Peyer's patch (tissue), 4 donors: ENCODE results near the gene REXO1. TPM values are rescaled to one million over a fixed set of nuclear protein-coding genes. Genes with fewer than 3 reads are reported as not detected.

Experiments
- DNase-seq, 3 donors: peaks; one replicate each; pipeline ENCODE4 v3.0.0-alpha.2; 2017 to 2019
- H3K27ac ChIP-seq, 4 donors: fragments of 200-600 bp; sonication (generic); one replicate each; pipeline ENCODE4 v1.5.1; 2016 to 2019
- H3K27me3 ChIP-seq, 2 donors: fragments of 200-600 bp; sonication (generic); one replicate each; pipeline ENCODE4 v1.5.1; 2019
- H3K36me3 ChIP-seq, 3 donors: fragments of 200-600 bp; sonication (generic); one replicate each; pipeline ENCODE4 v1.5.1; 2016 to 2019
- H3K4me1 ChIP-seq, 4 donors: fragments of 200-600 bp; sonication (generic); one replicate each; pipeline ENCODE4 v1.5.1; 2016 to 2019
- H3K4me3 ChIP-seq, 4 donors: fragments of 200-600 bp; sonication (generic); 1 replicate in 3 of 4; 2 replicates in 1 of 4; pipeline ENCODE4 v1.5.1; 2016 to 2019; ENCODE audit warnings: mild to moderate bottlenecking in 1 of 4
- H3K9me3 ChIP-seq, 4 donors: fragments of 200-600 bp; sonication (generic); one replicate each; pipeline ENCODE4 v1.5.1; 2016 to 2019; ENCODE audit warnings: mild to moderate bottlenecking in 1 of 4
- CTCF ChIP-seq, 6 experiments: fragments of 450-650 bp in 4 of 6; fragments of 200-600 bp in 2 of 6; sonication (generic) in 1 of 6; IDR thresholded peaks; one replicate each; pipeline ENCODE4 v1.5.1; 2017 to 2019; ENCODE audit warnings: antibody characterized with exemption in 6 of 6, mild to moderate bottlenecking in 3 of 6, moderate library complexity in 1 of 6
- POLR2A ChIP-seq, 2 donors: fragments of 450-650 bp; IDR thresholded peaks; one replicate each; pipeline ENCODE4 v1.5.1; 2017; ENCODE audit warnings: antibody characterized with exemption in 2 of 2, mild to moderate bottlenecking in 2 of 2, moderate library complexity in 2 of 2
- total RNA-seq, 4 donors: library from RNA; depleted of rRNA; stranded (reverse); fragments of >200 nt; gene quantifications; one replicate each; pipeline ENCODE4 v1.1.0, GENCODE V29; 2016

The REXO1 gene
- total RNA-seq, 4 donors from 2014 or later, result 47.0 to 101 (median 57.2) TPM

- Histone ChIP-seq H3K27ac (peak overlapping the region; percentile 97 to 100 (median 99)), H3K27me3 (no peaks in the 10 kb centered on the region), H3K36me3 (no peaks in the 10 kb centered on the region), H3K4me3 (peak overlapping the region; percentile 94 to 100 (median 100)), H3K9me3 (no peaks in the 10 kb centered on the region), H3K4me1 (peaks cover 2 to 71% (median 38%) of the 10 kb centered on the region in 4 donors)
- no peak for DNase-seq
- TF ChIP-seq POLR2A (IDR thresholded peaks at IDR 0.05), result no peak
- TF ChIP-seq CTCF (IDR thresholded peaks at IDR 0.05), result no peak
Observed at GRCh38 chr19:1847684-1848398, 442 bp downstream of the REXO1 start.

GRCh38 chr19:1847348-1847683, 967 bp downstream of the REXO1 start:
- Histone ChIP-seq H3K27me3 (no peaks in the 10 kb centered on the region), H3K4me3 (peak overlapping the region; percentile 94 to 100 (median 100)), H3K27ac (peak overlapping the region in 3 of 4 donors; percentile 99 to 100 (median 99)), H3K36me3 (no peaks in the 10 kb centered on the region), H3K9me3 (no peaks in the 10 kb centered on the region), H3K4me1 (peaks cover 2 to 71% (median 38%) of the 10 kb centered on the region in 4 donors)
- DNase-seq, result no peak
- no peak for TF ChIP-seq CTCF (IDR thresholded peaks at IDR 0.05)
- no peak for TF ChIP-seq POLR2A (IDR thresholded peaks at IDR 0.05)

GRCh38 chr19:1846517-1847204, 1.6 kb downstream of the REXO1 start:
- no peak for DNase-seq
- TF ChIP-seq CTCF (IDR thresholded peaks at IDR 0.05), result no peak
- TF ChIP-seq POLR2A (IDR thresholded peaks at IDR 0.05), result no peak
- H3K27me3 ChIP-seq, result no peaks in the 10 kb centered on the region
- H3K4me1 ChIP-seq, result peaks cover 2 to 67% (median 32%) of the 10 kb centered on the region in 4 donors
- H3K27ac ChIP-seq, result no peak overlapping the region
- H3K9me3 ChIP-seq, result no peaks in the 10 kb centered on the region
- peak overlapping the region in 3 of 4 donors; percentile 100 for H3K4me3 ChIP-seq
- no peaks in the 10 kb centered on the region for H3K36me3 ChIP-seq

- Histone ChIP-seq H3K27me3 (no peaks in the 10 kb centered on the region), H3K27ac (no peak overlapping the region), H3K4me1 (peaks cover 2 to 73% (median 31%) of the 10 kb centered on the region in 4 donors), H3K4me3 (no peak overlapping the region), H3K36me3 (no peaks in the 10 kb centered on the region), H3K9me3 (no peaks in the 10 kb centered on the region)
- DNase-seq, result no peak
- TF ChIP-seq CTCF (IDR thresholded peaks at IDR 0.05) (no peak), POLR2A (IDR thresholded peaks at IDR 0.05) (no peak)
Observed at GRCh38 chr19:1845642-1846041, 2.6 kb downstream of the REXO1 start.

GRCh38 chr19:1845125-1845515, 3.2 kb downstream of the REXO1 start:
- peaks cover 4 to 78% (median 33%) of the 10 kb centered on the region in 4 donors for H3K4me1 ChIP-seq
- DNase-seq, result no peak
- H3K36me3 ChIP-seq, result no peaks in the 10 kb centered on the region
- no peaks in the 10 kb centered on the region for H3K9me3 ChIP-seq
- no peak overlapping the region for H3K27ac ChIP-seq
- no peaks in the 10 kb centered on the region for H3K27me3 ChIP-seq
- H3K4me3 ChIP-seq, result no peak overlapping the region
- TF ChIP-seq POLR2A (IDR thresholded peaks at IDR 0.05), result no peak
- no peak for TF ChIP-seq CTCF (IDR thresholded peaks at IDR 0.05)
